K562 (cell line): ENCODE data around the gene DMAC2. TPM values are rescaled to one million over a fixed set of nuclear protein-coding genes. Genes with fewer than 3 reads are reported as not detected.

Source experiments
- ATAC-seq: fragments of 200-7000 bp; cut with Tn5 transposase; 3 replicates; pipeline ENCODE4 v1.9.1; 2020; ENCODE audit warnings: moderate library complexity
- BruUV-seq: library from RNA; stranded (reverse); fragments of 400-500 nt; replicated peaks from 2 replicates; lab custom pipeline; 2021; lab: Mats Ljungman, UMichigan
- CTCF ChIA-PET: fragments of 300-600 bp; formaldehyde crosslinking; extraction: SDS; loops from one replicate; lab custom pipeline; 2021; ENCODE audit warnings: low intra/inter-chr PET ratio; lab: Yijun Ruan, JAX
- POLR2A ChIA-PET: fragments of 300-600, 350-650 bp; sonication (Branson Sonifier 250); formaldehyde crosslinking; extraction: SDS; loops from one replicate; lab custom pipeline; 2021; ENCODE audit warnings: antibody characterized with exemption, inconsistent platforms; lab: Yijun Ruan, JAX
- DNase-seq, 4 experiments: peaks; one replicate each; pipeline versions ENCODE4 v3.0.0 to v3.0.0-alpha.2; 2011 to 2018; ENCODE audit warnings: low spot score in 3 of 4, mixed read lengths in 3 of 4; ENCODE audit errors: extremely low read depth in 1 of 4
- FAIRE-seq: peaks from 2 replicates; lab custom pipeline; 2011; peaks lifted over from hg19 to GRCh38; lab: Jason Lieb, UNC
- H2AFZ ChIP-seq: 2 replicates; pipeline ENCODE4 v1.6.0; 2011; ENCODE audit warnings: low read depth, low read length, control low read depth, inconsistent platforms
- H3K27ac ChIP-seq: fragments of 200-600 bp; 3 replicates; pipeline ENCODE4 v1.8.0; 2011; ENCODE audit warnings: low read depth, mild to moderate bottlenecking, control low read depth, inconsistent platforms, low read length, moderate library complexity, mixed read lengths; ENCODE audit errors: extremely low read depth
- H3K27me3 ChIP-seq, 2 experiments: fragments of 300-600 bp in 1 of 2; 2 replicates in 1 of 2; 3 replicates in 1 of 2; pipeline versions ENCODE4 v1.6.0 to v1.8.0; 2011; ENCODE audit warnings: inconsistent platforms in 2 of 2, low read length in 2 of 2, mild to moderate bottlenecking in 1 of 2, mixed read lengths in 1 of 2, moderate library complexity in 1 of 2; ENCODE audit not compliant: control insufficient read depth in 2 of 2, insufficient read depth in 2 of 2
- H3K36me3 ChIP-seq: fragments of 300-600 bp; 3 replicates; pipeline ENCODE4 v1.8.0; 2011; ENCODE audit warnings: mild to moderate bottlenecking, low read length, inconsistent platforms; ENCODE audit not compliant: control insufficient read depth, insufficient read depth
- H3K4me1 ChIP-seq, 2 experiments: fragments of 200-600 bp in 1 of 2; replicated peaks in 1 of 2; 2 replicates in 1 of 2; 3 replicates in 1 of 2; pipeline versions ENCODE4 v1.5.1 to v1.8.0; 2011; ENCODE audit warnings: inconsistent platforms in 2 of 2, low read length in 2 of 2, mild to moderate bottlenecking in 1 of 2, mixed read lengths in 1 of 2, moderate library complexity in 1 of 2; ENCODE audit not compliant: control insufficient read depth in 2 of 2, insufficient read depth in 2 of 2
- H3K4me2 ChIP-seq: 2 replicates; pipeline ENCODE4 v1.6.1; 2011; ENCODE audit warnings: low read length, control low read depth, inconsistent platforms, mixed read lengths; ENCODE audit not compliant: insufficient read depth
- H3K4me3 ChIP-seq: fragments of 200-600 bp; sonication (generic), shearing (Covaris generic); 2 replicates; pipeline ENCODE4 v1.5.1; 2016; ENCODE audit warnings: control low read depth, inconsistent platforms
- H3K79me2 ChIP-seq: fragments of 200-600 bp; 3 replicates; pipeline ENCODE4 v1.8.0; 2011; ENCODE audit warnings: low read length, inconsistent platforms; ENCODE audit not compliant: control insufficient read depth, insufficient read depth
- H3K9ac ChIP-seq, 2 experiments: 2 replicates each; pipeline versions ENCODE4 v1.6.0 to v1.6.1; 2011; ENCODE audit warnings: low read depth in 2 of 2, low read length in 2 of 2, control low read depth in 1 of 2, inconsistent platforms in 1 of 2, mild to moderate bottlenecking in 1 of 2, mixed read lengths in 1 of 2; ENCODE audit not compliant: insufficient read depth in 1 of 2
- H3K9me1 ChIP-seq: one replicate; pipeline ENCODE4 v1.6.0; 2011; ENCODE audit warnings: inconsistent platforms, mild to moderate bottlenecking, low read length, moderate library complexity; ENCODE audit not compliant: control insufficient read depth, insufficient read depth
- H3K9me3 ChIP-seq: replicated peaks from 2 replicates; pipeline ENCODE4 v1.5.1; 2011; ENCODE audit warnings: low read depth, low read length, inconsistent platforms; ENCODE audit not compliant: control insufficient read depth, insufficient read depth
- H4K20me1 ChIP-seq: replicated peaks from 2 replicates; pipeline ENCODE4 v1.6.1; 2011; ENCODE audit warnings: low read length, inconsistent platforms, mixed read lengths; ENCODE audit not compliant: control insufficient read depth, insufficient read depth
- CBFB ChIP-seq: sonication (generic); formaldehyde crosslinking; IDR thresholded peaks from 2 replicates; pipeline ENCODE4 v1.4.0; 2020; ENCODE audit warnings: mild to moderate bottlenecking, missing genetic modification reagents
- CREM ChIP-seq: IDR thresholded peaks from 2 replicates; pipeline ENCODE4 v1.6.1; 2014; ENCODE audit warnings: antibody characterized with exemption, low read depth
- EHMT2 ChIP-seq: fragments of 450-650 bp; IDR thresholded peaks from 2 replicates; pipeline ENCODE4 v1.6.1; 2018; ENCODE audit warnings: antibody characterized with exemption
- HNRNPH1 ChIP-seq: fragments of 200-400 bp; formaldehyde crosslinking; optimal IDR thresholded peaks from 2 replicates; pipeline ENCODE3; 2017; ENCODE audit warnings: low read depth, mild to moderate bottlenecking, low read length, moderate library complexity
- PBX2 ChIP-seq, 2 experiments: IDR thresholded peaks in 1 of 2; conservative IDR thresholded peaks in 1 of 2; 2 replicates each; pipeline ENCODE4 v1.6.1; 2016; ENCODE audit warnings: low read depth in 2 of 2, mild to moderate bottlenecking in 1 of 2, missing compliant biosample characterization in 1 of 2, missing genetic modification characterization in 1 of 2, moderate library complexity in 1 of 2
- SPI1 ChIP-seq: IDR thresholded peaks from 2 replicates; pipeline ENCODE4 v1.6.1; 2011; ENCODE audit warnings: low read depth, low read length, control low read depth, borderline replicate concordance
- THRB ChIP-seq: fragments of 450-650 bp; formaldehyde crosslinking; conservative IDR thresholded peaks from 2 replicates; pipeline ENCODE4 v1.4.0; 2022; ENCODE audit warnings: mild to moderate bottlenecking, missing genetic modification characterization
- TSHZ1 ChIP-seq: fragments of 250-450 bp; sonication (Bioruptor Pico); IDR thresholded peaks from 2 replicates; pipeline ENCODE4 v1.4.0; 2020; ENCODE audit warnings: mild to moderate bottlenecking, moderate library complexity
- WGBS: fragments of 100-300 bp; shearing (Covaris generic); methylation state at CpG from one replicate; pipeline ENCODE4 v1.1.6; 2016; ENCODE audit warnings: low coverage, mixed read lengths; ENCODE audit not compliant: insufficient coverage; ENCODE audit errors: missing lambda C conversion rate; 5-methylcytosine and 5-hydroxymethylcytosine counted together
- in situ Hi-C: fragments of 300-500 bp; cut with MboI; formaldehyde crosslinking; loops from 4 replicates; pipeline ENCODE4 v1.15.0; 2018; ENCODE audit warnings: inconsistent platforms, mixed read lengths
- intact Hi-C: fragments of 100-400 bp; cut with micrococcal nuclease; formaldehyde crosslinking; loops from 2 replicates; pipeline ENCODE4 v1.14.2; 2022
- polyA plus RNA-seq, 8 experiments: library from polyadenylated mRNA; depleted of rRNA in 4 of 8; stranded (reverse) in 5 of 8; unstranded in 3 of 8; fragments of >200 nt; fragmentation: Nextera tagmentation in 2 of 8; fragmentation: Illumina TruSeq in 1 of 8; extraction: Ambion mirVana in 2 of 8; extraction: Trizol in 1 of 8; gene quantifications; 2 replicates each; pipeline versions ENCODE4 v1.2.1 to v1.2.3, GENCODE V29; 2011 to 2014; ENCODE audit warnings: inconsistent platforms in 1 of 8, missing spikeins in 1 of 8
- total RNA-seq, 7 experiments: library from RNA; depleted of rRNA in 6 of 7; stranded (reverse); fragments of >200 nt in 6 of 7; fragmentation: Illumina TruSeq in 2 of 7; extraction: Trizol in 2 of 7; gene quantifications; 2 replicates each; pipeline versions ENCODE4 v1.2.1 to v1.2.3, GENCODE V29; 2011 to 2021; ENCODE audit warnings: low replicate concordance in 1 of 7
- TF ChIP-seq, protein P1 (sequence below): sonication (generic); formaldehyde crosslinking; IDR thresholded peaks from 2 replicates; pipeline ENCODE4 v1.8.0; 2022; ENCODE audit warnings: mild to moderate bottlenecking, missing genetic modification reagents

DMAC2 gene
- total and polyA plus RNA-seq, 9 of the 15 experiments (the other 6 are each of a cell fraction or from before 2014, with no cell fraction given): 12.9 to 61.2 (median 43.1) TPM

DNA sequence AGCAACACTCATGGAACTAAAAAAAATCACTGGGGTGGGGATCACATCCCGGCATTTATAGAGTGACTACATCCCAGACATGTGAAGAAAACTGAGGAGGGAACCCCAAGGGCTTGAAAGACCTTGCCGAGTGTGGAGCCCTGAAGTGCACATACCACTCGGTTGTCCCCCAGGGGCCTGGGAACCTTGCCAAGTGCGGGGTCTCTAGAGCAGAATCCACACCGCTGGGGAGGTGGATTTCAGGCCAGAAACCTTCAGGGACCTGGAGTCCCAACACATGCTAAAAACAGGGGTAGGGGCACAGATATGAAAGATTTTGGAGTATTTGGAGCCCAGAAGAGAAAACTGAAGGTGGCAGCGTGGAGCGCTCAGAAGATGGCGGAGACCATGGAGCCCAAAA is 38.5 kb upstream of the DMAC2 start:
- H3K9me3 ChIP-seq: no peaks in the 10 kb centered on the region
- H3K79me2 ChIP-seq: no peaks in the 10 kb centered on the region
- no peak overlapping the region for H3K4me2 ChIP-seq
- no TSS peak for BruUV-seq
- H3K9me1 ChIP-seq: no peaks in the 10 kb centered on the region
- intact Hi-C loops (no loop called here), in situ Hi-C loops (no loop called here)
- ChIA-PET CTCF (no interaction called here), POLR2A (interaction anchor here (0.7 kb wide), 1 partner anchor 23 kb away, joined by 3 read pairs; no protein-coding TSS in a partner anchor)
- no peak overlapping the region for H3K9ac ChIP-seq
- no peaks in the 10 kb centered on the region for H3K36me3 ChIP-seq
- ATAC-seq: no peak
- no peak for FAIRE-seq
- peaks cover 0 to 9% of the 10 kb centered on the region in 2 experiments; a peak in 2 of 5 replicates for H3K27me3 ChIP-seq
- WGBS: 9% methylated on average over 8 of the region's 8 CpGs
- peaks cover 0 to 7% of the 10 kb centered on the region in 2 experiments; a peak in 3 of 5 replicates for H3K4me1 ChIP-seq
- H2AFZ ChIP-seq: no peak overlapping the region
- H4K20me1 ChIP-seq: no peaks in the 10 kb centered on the region
- DNase-seq: no peak
- no peak overlapping the region for H3K4me3 ChIP-seq
- no peak overlapping the region for H3K27ac ChIP-seq
- TF ChIP-seq HNRNPH1: no peak
- TF ChIP-seq SPI1: no peak
- no peak for TF ChIP-seq EHMT2
- TF ChIP-seq PBX2 (CRISPR knock-in tag; IDR thresholded peaks at IDR 0.05; ENCODE audit: low read depth): no peak
- TF ChIP-seq PBX2 (tag; conservative IDR thresholded peaks at IDR 0.05; ENCODE audit: low read depth): no peak
- no peak for TF ChIP-seq THRB (CRISPR knock-in tag)
- TF ChIP-seq, protein P1, sequence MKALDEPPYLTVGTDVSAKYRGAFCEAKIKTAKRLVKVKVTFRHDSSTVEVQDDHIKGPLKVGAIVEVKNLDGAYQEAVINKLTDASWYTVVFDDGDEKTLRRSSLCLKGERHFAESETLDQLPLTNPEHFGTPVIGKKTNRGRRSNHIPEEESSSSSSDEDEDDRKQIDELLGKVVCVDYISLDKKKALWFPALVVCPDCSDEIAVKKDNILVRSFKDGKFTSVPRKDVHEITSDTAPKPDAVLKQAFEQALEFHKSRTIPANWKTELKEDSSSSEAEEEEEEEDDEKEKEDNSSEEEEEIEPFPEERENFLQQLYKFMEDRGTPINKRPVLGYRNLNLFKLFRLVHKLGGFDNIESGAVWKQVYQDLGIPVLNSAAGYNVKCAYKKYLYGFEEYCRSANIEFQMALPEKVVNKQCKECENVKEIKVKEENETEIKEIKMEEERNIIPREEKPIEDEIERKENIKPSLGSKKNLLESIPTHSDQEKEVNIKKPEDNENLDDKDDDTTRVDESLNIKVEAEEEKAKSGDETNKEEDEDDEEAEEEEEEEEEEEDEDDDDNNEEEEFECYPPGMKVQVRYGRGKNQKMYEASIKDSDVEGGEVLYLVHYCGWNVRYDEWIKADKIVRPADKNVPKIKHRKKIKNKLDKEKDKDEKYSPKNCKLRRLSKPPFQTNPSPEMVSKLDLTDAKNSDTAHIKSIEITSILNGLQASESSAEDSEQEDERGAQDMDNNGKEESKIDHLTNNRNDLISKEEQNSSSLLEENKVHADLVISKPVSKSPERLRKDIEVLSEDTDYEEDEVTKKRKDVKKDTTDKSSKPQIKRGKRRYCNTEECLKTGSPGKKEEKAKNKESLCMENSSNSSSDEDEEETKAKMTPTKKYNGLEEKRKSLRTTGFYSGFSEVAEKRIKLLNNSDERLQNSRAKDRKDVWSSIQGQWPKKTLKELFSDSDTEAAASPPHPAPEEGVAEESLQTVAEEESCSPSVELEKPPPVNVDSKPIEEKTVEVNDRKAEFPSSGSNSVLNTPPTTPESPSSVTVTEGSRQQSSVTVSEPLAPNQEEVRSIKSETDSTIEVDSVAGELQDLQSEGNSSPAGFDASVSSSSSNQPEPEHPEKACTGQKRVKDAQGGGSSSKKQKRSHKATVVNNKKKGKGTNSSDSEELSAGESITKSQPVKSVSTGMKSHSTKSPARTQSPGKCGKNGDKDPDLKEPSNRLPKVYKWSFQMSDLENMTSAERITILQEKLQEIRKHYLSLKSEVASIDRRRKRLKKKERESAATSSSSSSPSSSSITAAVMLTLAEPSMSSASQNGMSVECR (CRISPR knock-in tag): no peak
- no peak for TF ChIP-seq TSHZ1 (CRISPR knock-in tag)
- no peak for TF ChIP-seq CBFB (CRISPR knock-in tag)
- TF ChIP-seq CREM: no peak
